HEK293 (cell line): ENCODE results near the gene PPP1R36.

Experiments used
- CTCF ChIA-PET: fragments of 350-600 bp; formaldehyde crosslinking; extraction: SDS; loops from one replicate; lab custom pipeline; 2021; ENCODE audit warnings: antibody characterized with exemption; lab: Yijun Ruan, JAX
- POLR2A ChIA-PET: fragments of 300-600 bp; formaldehyde crosslinking; extraction: SDS; loops from one replicate; lab custom pipeline; 2020; ENCODE audit warnings: antibody characterized with exemption, inconsistent platforms; lab: Yijun Ruan, JAX
- H3K27ac ChIP-seq: fragments of 200-500 bp; sonication (Bioruptor generic); 2 replicates; pipeline ENCODE4 v1.5.1; 2014; ENCODE audit warnings: low read depth, low read length, control low read depth, inconsistent platforms; ENCODE audit errors: extremely low read depth
- H3K36me3 ChIP-seq, 2 experiments: fragments of 200-500 bp in 1 of 2; sonication (Bioruptor generic) in 1 of 2; 1 replicate in 1 of 2; 2 replicates in 1 of 2; pipeline ENCODE4 v1.5.1; 2014 to 2017; ENCODE audit warnings: inconsistent platforms in 2 of 2, low read length in 2 of 2; ENCODE audit not compliant: control insufficient read depth in 2 of 2, insufficient read depth in 1 of 2
- H3K4me1 ChIP-seq: fragments of 200-500 bp; sonication (Bioruptor generic); 2 replicates; pipeline ENCODE4 v1.5.1; 2014; ENCODE audit warnings: mild to moderate bottlenecking, low read length, inconsistent platforms; ENCODE audit not compliant: control insufficient read depth, insufficient read depth
- H3K4me3 ChIP-seq: 2 replicates; pipeline ENCODE4 v1.5.1; 2011; ENCODE audit warnings: low read depth, mild to moderate bottlenecking, control low read depth, low read length, moderate library complexity
- H3K9me3 ChIP-seq: fragments of 200-500 bp; sonication (Bioruptor generic); 2 replicates; pipeline ENCODE4 v1.5.1; 2014; ENCODE audit warnings: low read depth, low read length, inconsistent platforms; ENCODE audit not compliant: control insufficient read depth, insufficient read depth
- HOXA7 ChIP-seq: sonication (generic); formaldehyde crosslinking; IDR thresholded peaks from 2 replicates; pipeline ENCODE4 v1.8.1; 2022; ENCODE audit warnings: missing genetic modification reagents, borderline replicate concordance
- KLF16 ChIP-seq: fragments of 450-650 bp; formaldehyde crosslinking; IDR thresholded peaks from 2 replicates; pipeline ENCODE4 v1.5.1; 2017; ENCODE audit warnings: missing biosample characterization, missing genetic modification characterization
- TRIM28 ChIP-seq: IDR thresholded peaks from 2 replicates; pipeline ENCODE4 v1.6.1; 2011; ENCODE audit warnings: low read length, control low read depth, borderline replicate concordance
- ZNF138 ChIP-seq: fragments of 450-650 bp; formaldehyde crosslinking; IDR thresholded peaks from 2 replicates; pipeline ENCODE4 v1.5.1; 2016; ENCODE audit warnings: missing biosample characterization, missing genetic modification characterization, borderline replicate concordance
- ZNF174 ChIP-seq: fragments of 450-650 bp; formaldehyde crosslinking; IDR thresholded peaks from 2 replicates; pipeline ENCODE4 v1.5.0; 2017; ENCODE audit warnings: missing biosample characterization, mild to moderate bottlenecking, missing genetic modification characterization
- ZNF266 ChIP-seq: fragments of 450-650 bp; formaldehyde crosslinking; IDR thresholded peaks from 2 replicates; pipeline ENCODE4 v1.5.1; 2016; ENCODE audit warnings: missing biosample characterization, missing genetic modification characterization, low read depth
- ZNF302 ChIP-seq: fragments of 450-650 bp; formaldehyde crosslinking; IDR thresholded peaks from 2 replicates; pipeline ENCODE4 v1.5.1; 2016; ENCODE audit warnings: missing biosample characterization, missing genetic modification characterization, low read depth
- ZNF341 ChIP-seq: fragments of 450-650 bp; formaldehyde crosslinking; IDR thresholded peaks from 2 replicates; pipeline ENCODE4; 2016; ENCODE audit warnings: low read depth, missing biosample characterization, missing genetic modification characterization
- ZNF423 ChIP-seq: fragments of 450-650 bp; formaldehyde crosslinking; IDR thresholded peaks from 2 replicates; pipeline ENCODE4 v1.5.1; 2016; ENCODE audit warnings: missing biosample characterization, missing genetic modification characterization
- ZNF433 ChIP-seq: fragments of 450-650 bp; formaldehyde crosslinking; IDR thresholded peaks from 2 replicates; pipeline ENCODE4 v1.5.1; 2016; ENCODE audit warnings: missing biosample characterization, missing genetic modification characterization, low read depth
- ZNF514 ChIP-seq: fragments of 450-650 bp; formaldehyde crosslinking; IDR thresholded peaks from 2 replicates; pipeline ENCODE4 v1.5.1; 2016; ENCODE audit warnings: missing biosample characterization, missing genetic modification characterization
- ZNF544 ChIP-seq: fragments of 450-650 bp; formaldehyde crosslinking; IDR thresholded peaks from 2 replicates; pipeline ENCODE4 v1.5.0; 2017; ENCODE audit warnings: missing biosample characterization, missing genetic modification characterization
- ZNF549 ChIP-seq: fragments of 450-650 bp; IDR thresholded peaks from 2 replicates; pipeline ENCODE4 v1.5.1; 2018; ENCODE audit warnings: missing biosample characterization, missing genetic modification characterization, mild to moderate bottlenecking, inconsistent platforms, moderate library complexity
- ZNF571 ChIP-seq: fragments of 450-650 bp; formaldehyde crosslinking; IDR thresholded peaks from 2 replicates; pipeline ENCODE4 v1.5.0; 2017; ENCODE audit warnings: missing biosample characterization, missing genetic modification characterization
- ZNF660 ChIP-seq: fragments of 450-650 bp; IDR thresholded peaks from 2 replicates; pipeline ENCODE4 v1.5.1; 2018; ENCODE audit warnings: missing biosample characterization, mild to moderate bottlenecking, missing genetic modification characterization
- ZNF76 ChIP-seq: fragments of 450-650 bp; formaldehyde crosslinking; IDR thresholded peaks from 2 replicates; pipeline ENCODE4; 2016; ENCODE audit warnings: low read depth, missing biosample characterization, missing genetic modification characterization, borderline replicate concordance
- TF ChIP-seq, protein P1 (sequence below): fragments of 450-650 bp; formaldehyde crosslinking; IDR thresholded peaks from 2 replicates; pipeline ENCODE4 v1.5.1; 2016; ENCODE audit warnings: missing biosample characterization, missing genetic modification characterization
- TF ChIP-seq, protein P2 (sequence below): fragments of 450-650 bp; IDR thresholded peaks from 2 replicates; pipeline ENCODE4 v1.5.1; 2018; ENCODE audit warnings: missing biosample characterization, mild to moderate bottlenecking, missing genetic modification characterization
- TF ChIP-seq, protein P3 (sequence below): fragments of 450-650 bp; formaldehyde crosslinking; IDR thresholded peaks from 2 replicates; pipeline ENCODE4 v1.5.1; 2016; ENCODE audit warnings: missing biosample characterization, missing genetic modification characterization
- TF ChIP-seq, protein P4 (sequence below): fragments of 450-650 bp; formaldehyde crosslinking; IDR thresholded peaks from 2 replicates; pipeline ENCODE4 v1.5.1; 2017; ENCODE audit warnings: missing biosample characterization, mild to moderate bottlenecking, missing genetic modification characterization, moderate library complexity

Gene PPP1R36

DNA sequence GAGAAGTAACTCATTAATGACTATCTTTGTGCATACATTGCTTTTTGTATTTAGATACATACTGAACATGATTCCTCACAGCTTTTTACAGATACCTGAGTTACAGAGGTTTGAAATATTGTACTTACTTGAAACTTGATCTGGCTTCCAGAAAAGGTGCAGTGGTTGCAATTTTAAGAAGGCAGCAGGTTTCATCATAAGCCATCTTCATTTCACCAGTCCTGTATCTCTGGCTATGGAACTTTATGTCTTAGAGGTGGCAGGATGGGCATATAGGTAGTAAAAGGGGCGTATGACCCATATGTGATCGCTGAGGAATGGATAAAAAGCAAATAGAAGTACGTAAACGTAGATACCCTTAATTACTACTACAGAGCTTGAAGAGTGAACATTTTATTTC lies 31.5 kb upstream of the PPP1R36 start (continued):
- TF ChIP-seq, protein P1, sequence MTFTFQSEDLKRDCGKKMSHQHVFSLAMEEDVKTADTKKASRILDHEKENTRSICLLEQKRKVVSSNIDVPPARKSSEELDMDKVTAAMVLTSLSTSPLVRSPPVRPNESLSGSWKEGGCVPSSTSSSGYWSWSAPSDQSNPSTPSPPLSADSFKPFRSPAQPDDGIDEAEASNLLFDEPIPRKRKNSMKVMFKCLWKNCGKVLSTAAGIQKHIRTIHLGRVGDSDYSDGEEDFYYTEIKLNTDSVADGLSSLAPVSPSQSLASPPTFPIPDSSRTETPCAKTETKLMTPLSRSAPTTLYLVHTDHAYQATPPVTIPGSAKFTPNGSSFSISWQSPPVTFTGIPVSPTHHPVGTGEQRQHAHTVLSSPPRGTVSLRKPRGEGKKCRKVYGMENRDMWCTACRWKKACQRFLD (tag by site-specific recombination): no peak
- TF ChIP-seq, protein P2, sequence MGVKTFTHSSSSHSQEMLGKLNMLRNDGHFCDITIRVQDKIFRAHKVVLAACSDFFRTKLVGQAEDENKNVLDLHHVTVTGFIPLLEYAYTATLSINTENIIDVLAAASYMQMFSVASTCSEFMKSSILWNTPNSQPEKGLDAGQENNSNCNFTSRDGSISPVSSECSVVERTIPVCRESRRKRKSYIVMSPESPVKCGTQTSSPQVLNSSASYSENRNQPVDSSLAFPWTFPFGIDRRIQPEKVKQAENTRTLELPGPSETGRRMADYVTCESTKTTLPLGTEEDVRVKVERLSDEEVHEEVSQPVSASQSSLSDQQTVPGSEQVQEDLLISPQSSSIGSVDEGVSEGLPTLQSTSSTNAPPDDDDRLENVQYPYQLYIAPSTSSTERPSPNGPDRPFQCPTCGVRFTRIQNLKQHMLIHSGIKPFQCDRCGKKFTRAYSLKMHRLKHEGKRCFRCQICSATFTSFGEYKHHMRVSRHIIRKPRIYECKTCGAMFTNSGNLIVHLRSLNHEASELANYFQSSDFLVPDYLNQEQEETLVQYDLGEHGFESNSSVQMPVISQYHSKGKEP (tag by site-specific recombination): no peak
- TF ChIP-seq ZNF549 (tag by site-specific recombination): no peak
- TF ChIP-seq, all 188 proteins: peak for 0

DNA sequence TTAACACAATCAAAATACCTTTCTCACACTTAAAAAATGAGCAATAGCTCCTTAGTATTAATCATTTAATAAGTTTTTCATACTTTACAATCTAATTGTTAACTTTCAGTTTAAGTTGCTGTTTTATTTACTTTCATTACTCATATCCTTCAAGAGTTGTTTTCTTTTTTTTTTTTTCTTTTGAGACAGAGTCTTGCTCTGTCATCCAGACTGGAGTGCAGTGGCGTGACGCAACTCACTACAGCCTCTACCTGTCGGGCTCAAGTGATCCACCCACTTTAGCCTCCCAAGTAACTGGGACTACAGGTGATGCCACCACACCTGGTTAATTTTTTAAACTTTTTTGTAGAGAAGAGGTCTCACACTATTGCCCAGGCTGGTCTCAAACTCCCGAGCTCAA lies 29.1 kb upstream of the PPP1R36 start:
- no peak overlapping the region for H3K4me3 ChIP-seq
- H3K27ac ChIP-seq: no peak overlapping the region
- ChIA-PET CTCF (interaction anchor here (4.7 kb wide), 1 partner anchor 10 kb away, joined by 29 read pairs; no protein-coding TSS in a partner anchor), POLR2A (interaction anchor here (0.7 kb wide), 1 partner anchor 17 kb away, joined by 3 read pairs; no protein-coding TSS in a partner anchor)
- H3K9me3 ChIP-seq: no peaks in the 10 kb centered on the region
- peaks cover 6% of the 10 kb centered on the region; the same call in 1 of the 2 replicates for H3K4me1 ChIP-seq
- TF ChIP-seq ZNF302 (tag by site-specific recombination): no peak
- TF ChIP-seq ZNF341 (tag by site-specific recombination): no peak
- no peak for TF ChIP-seq ZNF174 (tag by site-specific recombination)
- no peak for TF ChIP-seq HOXA7 (CRISPR knock-in tag)
- TF ChIP-seq ZNF266 (tag by site-specific recombination): no peak
- no peak for TF ChIP-seq KLF16 (tag by site-specific recombination)
- TF ChIP-seq, protein P3, sequence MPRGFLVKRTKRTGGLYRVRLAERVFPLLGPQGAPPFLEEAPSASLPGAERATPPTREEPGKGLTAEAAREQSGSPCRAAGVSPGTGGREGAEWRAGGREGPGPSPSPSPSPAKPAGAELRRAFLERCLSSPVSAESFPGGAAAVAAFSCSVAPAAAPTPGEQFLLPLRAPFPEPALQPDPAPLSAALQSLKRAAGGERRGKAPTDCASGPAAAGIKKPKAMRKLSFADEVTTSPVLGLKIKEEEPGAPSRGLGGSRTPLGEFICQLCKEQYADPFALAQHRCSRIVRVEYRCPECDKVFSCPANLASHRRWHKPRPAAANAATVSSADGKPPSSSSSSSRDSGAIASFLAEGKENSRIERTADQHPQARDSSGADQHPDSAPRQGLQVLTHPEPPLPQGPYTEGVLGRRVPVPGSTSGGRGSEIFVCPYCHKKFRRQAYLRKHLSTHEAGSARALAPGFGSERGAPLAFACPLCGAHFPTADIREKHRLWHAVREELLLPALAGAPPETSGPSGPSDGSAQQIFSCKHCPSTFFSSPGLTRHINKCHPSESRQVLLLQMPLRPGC (tag by site-specific recombination): no peak
- no peak for TF ChIP-seq ZNF571 (tag by site-specific recombination)
- H3K36me3 ChIP-seq: peaks cover 14 to 21% of the 10 kb centered on the region in 2 experiments

DNA sequence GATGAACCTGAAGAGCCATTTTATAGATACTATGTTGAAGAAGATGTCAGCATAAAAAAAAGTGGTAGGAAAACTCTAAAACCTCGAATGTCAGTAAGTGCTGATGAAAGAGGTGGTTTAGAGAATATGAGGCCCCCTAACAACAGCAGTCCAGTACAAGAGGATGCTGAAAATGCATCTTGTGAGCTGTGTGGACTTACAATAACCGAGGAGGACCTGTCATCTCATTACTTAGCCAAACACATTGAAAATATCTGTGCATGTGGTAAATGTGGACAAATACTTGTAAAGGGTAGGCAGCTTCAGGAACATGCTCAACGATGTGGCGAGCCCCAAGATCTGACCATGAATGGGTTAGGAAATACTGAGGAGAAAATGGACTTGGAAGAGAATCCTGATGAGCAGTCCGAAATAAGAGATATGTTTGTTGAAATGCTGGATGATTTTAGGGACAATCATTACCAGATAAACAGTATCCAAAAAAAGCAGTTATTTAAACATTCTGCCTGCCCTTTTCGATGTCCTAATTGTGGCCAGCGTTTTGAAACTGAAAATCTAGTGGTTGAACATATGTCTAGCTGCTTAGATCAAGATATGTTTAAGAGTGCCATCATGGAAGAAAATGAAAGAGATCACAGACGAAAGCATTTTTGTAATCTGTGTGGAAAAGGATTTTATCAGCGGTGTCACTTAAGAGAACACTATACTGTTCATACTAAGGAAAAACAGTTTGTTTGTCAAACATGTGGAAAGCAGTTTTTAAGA lies 27.0 kb upstream of the PPP1R36 start:
- peaks cover 14 to 21% of the 10 kb centered on the region in 2 experiments for H3K36me3 ChIP-seq
- H3K4me1 ChIP-seq: peaks cover 6% of the 10 kb centered on the region; the same call in 1 of the 2 replicates
- no peak overlapping the region for H3K4me3 ChIP-seq
- TF ChIP-seq ZNF660 (tag by site-specific recombination): no peak
- no peak for TF ChIP-seq ZNF433
- H3K9me3 ChIP-seq: no peaks in the 10 kb centered on the region
- ChIA-PET CTCF (interaction anchor here (0.6 to 4.7 kb wide), 5 partner anchors 9 to 179 kb away, joined by 3 to 29 read pairs (median 3); no protein-coding TSS in a partner anchor), POLR2A (interaction anchor here (1.2 to 2.3 kb wide), 3 partner anchors 14 to 18 kb away, joined by 3 to 9 read pairs (median 5); partner anchors contain the start of genes HSPA2 and ZBTB1)
- no peak overlapping the region for H3K27ac ChIP-seq

DNA sequence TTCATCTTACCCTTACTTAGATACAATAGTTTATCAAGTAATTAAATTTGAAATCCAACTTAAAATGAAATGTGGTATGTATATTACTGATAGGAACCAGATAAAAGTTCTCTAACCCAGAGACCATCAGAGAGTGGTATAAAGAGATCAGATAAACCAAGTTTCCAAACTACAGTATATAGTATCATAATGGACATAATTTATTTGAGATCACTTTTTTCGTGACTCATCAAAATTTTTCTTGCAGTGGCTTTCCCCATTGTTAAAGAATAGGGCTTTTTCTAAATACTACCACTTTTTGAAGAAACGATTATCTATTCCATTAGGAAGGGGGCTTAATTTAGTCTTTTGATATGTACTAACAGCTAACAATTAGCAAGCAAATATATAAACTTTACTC lies 24.4 kb upstream of the PPP1R36 start:
- no peaks in the 10 kb centered on the region for H3K9me3 ChIP-seq
- no peaks in the 10 kb centered on the region for H3K4me1 ChIP-seq
- CTCF ChIA-PET: interaction anchor here (0.7 to 1.1 kb wide), 2 partner anchors 112 to 1631 kb away, joined by 3 to 4 read pairs; no protein-coding TSS in a partner anchor
- POLR2A ChIA-PET: interaction anchor here (1.3 kb wide), 1 partner anchor 15 kb away, joined by 7 read pairs; the partner anchor contains the start of gene HSPA2
- no peak overlapping the region for H3K27ac ChIP-seq
- H3K4me3 ChIP-seq: no peak overlapping the region
- H3K36me3 ChIP-seq: peaks cover 14 to 21% of the 10 kb centered on the region in 2 experiments
- TF ChIP-seq ZNF423: no peak
- no peak for TF ChIP-seq ZNF514 (tag by site-specific recombination)
- TF ChIP-seq, protein P4, sequence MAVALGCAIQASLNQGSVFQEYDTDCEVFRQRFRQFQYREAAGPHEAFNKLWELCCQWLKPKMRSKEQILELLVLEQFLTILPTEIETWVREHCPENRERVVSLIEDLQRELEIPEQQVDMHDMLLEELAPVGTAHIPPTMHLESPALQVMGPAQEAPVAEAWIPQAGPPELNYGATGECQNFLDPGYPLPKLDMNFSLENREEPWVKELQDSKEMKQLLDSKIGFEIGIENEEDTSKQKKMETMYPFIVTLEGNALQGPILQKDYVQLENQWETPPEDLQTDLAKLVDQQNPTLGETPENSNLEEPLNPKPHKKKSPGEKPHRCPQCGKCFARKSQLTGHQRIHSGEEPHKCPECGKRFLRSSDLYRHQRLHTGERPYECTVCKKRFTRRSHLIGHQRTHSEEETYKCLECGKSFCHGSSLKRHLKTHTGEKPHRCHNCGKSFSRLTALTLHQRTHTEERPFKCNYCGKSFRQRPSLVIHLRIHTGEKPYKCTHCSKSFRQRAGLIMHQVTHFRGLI (tag by site-specific recombination): no peak
- TF ChIP-seq ZNF76 (tag by site-specific recombination): no peak
- no peak for TF ChIP-seq TRIM28
- TF ChIP-seq ZNF544 (tag by site-specific recombination): no peak
- TF ChIP-seq ZNF138 (tag by site-specific recombination): no peak
